B cell (primary cell): ENCODE data around the gene ASPG. TPM values are rescaled to one million over a fixed set of nuclear protein-coding genes. Genes with fewer than 3 reads are reported as not detected.

Experiments used
- ATAC-seq: fragments of 200-7000 bp; cut with Tn5 transposase; one replicate; pipeline ENCODE4 v1.10.0; 2021; ENCODE audit warnings: low read depth, mild to moderate bottlenecking, moderate number of reproducible peaks, moderate library complexity
- CTCF ChIA-PET: fragments of 350-600 bp; sonication (Branson Sonifier 250); formaldehyde crosslinking; loops from one replicate; lab custom pipeline; 2021; ENCODE audit warnings: antibody characterized with exemption, inconsistent platforms; lab: Charles Lee
- POLR2A ChIA-PET: fragments of 350-600 bp; sonication (Branson Sonifier 250); formaldehyde crosslinking; loops from one replicate; lab custom pipeline; 2021; ENCODE audit warnings: antibody characterized with exemption; lab: Charles Lee
- DNase-seq: peaks from one replicate; pipeline ENCODE4 v3.0.0; 2013
- H2AFZ ChIP-seq: 2 replicates; pipeline ENCODE4 v1.6.1; 2012; ENCODE audit warnings: mild to moderate bottlenecking, low read depth, low read length; ENCODE audit not compliant: insufficient read depth, poor library complexity, severe bottlenecking
- H3K27ac ChIP-seq, 2 donors: 1 replicate in 1 of 2; 2 replicates in 1 of 2; pipeline ENCODE4 v1.5.1; 2012 to 2013; ENCODE audit warnings: low read length in 2 of 2, mild to moderate bottlenecking in 2 of 2, moderate library complexity in 1 of 2
- H3K27me3 ChIP-seq, 4 experiments: fragments of 200-600 bp in 1 of 4; sonication (generic) in 1 of 4; replicated peaks in 1 of 4; 1 replicate in 2 of 4; 2 replicates in 2 of 4; pipeline versions ENCODE4 v1.6.1 to v1.7.0; 2013 to 2016; ENCODE audit warnings: low read length in 3 of 4, mild to moderate bottlenecking in 2 of 4, mixed read lengths in 1 of 4, moderate library complexity in 1 of 4; ENCODE audit not compliant: insufficient read depth in 4 of 4, control insufficient read depth in 3 of 4; ENCODE audit errors: control extremely low read depth in 1 of 4
- H3K36me3 ChIP-seq, 2 experiments: replicated peaks in 1 of 2; 1 replicate in 1 of 2; 2 replicates in 1 of 2; pipeline versions ENCODE4 v1.6.1 to v1.7.1; 2013; ENCODE audit warnings: low read length in 1 of 2; ENCODE audit not compliant: insufficient read depth in 2 of 2, control insufficient read depth in 1 of 2; ENCODE audit errors: control extremely low read depth in 1 of 2, extremely low read depth in 1 of 2
- H3K4me1 ChIP-seq, 2 donors: fragments of 200-600 bp in 1 of 2; sonication (generic) in 1 of 2; 1 replicate in 1 of 2; 2 replicates in 1 of 2; pipeline versions ENCODE4 v1.5.1 to v1.6.1; 2013 to 2017; ENCODE audit warnings: low read length in 2 of 2; ENCODE audit not compliant: control insufficient read depth in 2 of 2, insufficient read depth in 2 of 2
- H3K4me2 ChIP-seq: replicated peaks from 2 replicates; pipeline ENCODE3; 2012; ENCODE audit warnings: mild to moderate bottlenecking, low read depth, low read length; ENCODE audit not compliant: poor library complexity, severe bottlenecking
- H3K4me3 ChIP-seq, 5 experiments: fragments of 200-600 bp in 1 of 5; sonication (generic) in 1 of 5; 1 replicate in 3 of 5; 2 replicates in 2 of 5; pipeline versions ENCODE4 v1.5.1 to v1.7.0; 2011 to 2016; ENCODE audit warnings: low read length in 4 of 5, mild to moderate bottlenecking in 4 of 5, low read depth in 2 of 5, control low read depth in 1 of 5, moderate library complexity in 1 of 5; ENCODE audit not compliant: insufficient read depth in 1 of 5; ENCODE audit errors: control extremely low read depth in 1 of 5, extremely low read depth in 1 of 5
- H3K79me2 ChIP-seq: fragments of 200-600 bp; sonication (generic); one replicate; pipeline ENCODE4 v1.6.0; 2016; ENCODE audit warnings: low read length; ENCODE audit not compliant: control insufficient read depth, insufficient read depth
- H3K9ac ChIP-seq: fragments of 200-600 bp; sonication (generic); 2 replicates; pipeline ENCODE4 v1.6.1; 2017; ENCODE audit warnings: mild to moderate bottlenecking, low read length, moderate library complexity
- H3K9me3 ChIP-seq, 3 donors: one replicate each; pipeline versions ENCODE4 v1.6.1 to v1.7.1; 2013; ENCODE audit warnings: low read length in 2 of 3; ENCODE audit not compliant: control insufficient read depth in 2 of 3, insufficient read depth in 1 of 3; ENCODE audit errors: control extremely low read depth in 1 of 3
- H4K20me1 ChIP-seq: 2 replicates; pipeline ENCODE4 v1.6.0; 2012; ENCODE audit warnings: mild to moderate bottlenecking, low read length; ENCODE audit not compliant: insufficient read depth, control insufficient read depth, poor library complexity, severe bottlenecking
- H3K27ac Mint-ChIP-seq: one replicate; pipeline ENCODE4 v1.8.0; 2021; ENCODE audit warnings: mixed read lengths
- H3K27me3 Mint-ChIP-seq: one replicate; pipeline ENCODE4 v1.8.0; 2021; ENCODE audit warnings: mixed read lengths
- H3K4me1 Mint-ChIP-seq: one replicate; pipeline ENCODE4 v1.8.0; 2021; ENCODE audit warnings: mixed read lengths
- H3K4me3 Mint-ChIP-seq: one replicate; pipeline ENCODE4 v1.8.0; 2021; ENCODE audit warnings: mixed read lengths
- H3K9me3 Mint-ChIP-seq: one replicate; pipeline ENCODE4 v1.8.0; 2022; ENCODE audit warnings: mixed read lengths; ENCODE audit not compliant: insufficient read depth
- EZH2 ChIP-seq: IDR thresholded peaks from 2 replicates; pipeline ENCODE4 v1.6.1; 2012; ENCODE audit warnings: borderline replicate concordance, low read depth, mild to moderate bottlenecking, moderate library complexity, low read length; ENCODE audit not compliant: insufficient read depth, poor library complexity, severe bottlenecking
- WGBS: methylation state at CpG from one replicate; pipeline ENCODE4 v1.1.5; 2013; ENCODE audit warnings: missing lambda C conversion rate; ENCODE audit not compliant: insufficient coverage; 5-methylcytosine and 5-hydroxymethylcytosine counted together
- intact Hi-C: fragments of 100-400 bp; cut with micrococcal nuclease; formaldehyde crosslinking; loops from one replicate; pipeline ENCODE4 v1.10.0; 2022
- polyA plus RNA-seq: library from polyadenylated mRNA; depleted of rRNA; stranded (reverse); fragments of >200 nt; gene quantifications from 2 replicates; pipeline ENCODE4 v1.2.3, GENCODE V29; 2012
- total RNA-seq, 2 donors: library from RNA; stranded (reverse); fragments of 120-200 nt in 1 of 2; gene quantifications; 1 replicate in 1 of 2; 2 replicates in 1 of 2; pipeline versions ENCODE4 v1.2.3 to v1.2.4, GENCODE V29; 2013 to 2022
- TF ChIP-seq, protein P1 (sequence below): fragments of 200-600 bp; IDR thresholded peaks from one replicate; pipeline ENCODE4 v1.8.0; 2022; ENCODE audit warnings: antibody characterized with exemption, mild to moderate bottlenecking

The ASPG gene
- total and polyA plus RNA-seq, 2 donors (not counting 1 experiment from before 2014, with no cell fraction given): not detected

DNA sequence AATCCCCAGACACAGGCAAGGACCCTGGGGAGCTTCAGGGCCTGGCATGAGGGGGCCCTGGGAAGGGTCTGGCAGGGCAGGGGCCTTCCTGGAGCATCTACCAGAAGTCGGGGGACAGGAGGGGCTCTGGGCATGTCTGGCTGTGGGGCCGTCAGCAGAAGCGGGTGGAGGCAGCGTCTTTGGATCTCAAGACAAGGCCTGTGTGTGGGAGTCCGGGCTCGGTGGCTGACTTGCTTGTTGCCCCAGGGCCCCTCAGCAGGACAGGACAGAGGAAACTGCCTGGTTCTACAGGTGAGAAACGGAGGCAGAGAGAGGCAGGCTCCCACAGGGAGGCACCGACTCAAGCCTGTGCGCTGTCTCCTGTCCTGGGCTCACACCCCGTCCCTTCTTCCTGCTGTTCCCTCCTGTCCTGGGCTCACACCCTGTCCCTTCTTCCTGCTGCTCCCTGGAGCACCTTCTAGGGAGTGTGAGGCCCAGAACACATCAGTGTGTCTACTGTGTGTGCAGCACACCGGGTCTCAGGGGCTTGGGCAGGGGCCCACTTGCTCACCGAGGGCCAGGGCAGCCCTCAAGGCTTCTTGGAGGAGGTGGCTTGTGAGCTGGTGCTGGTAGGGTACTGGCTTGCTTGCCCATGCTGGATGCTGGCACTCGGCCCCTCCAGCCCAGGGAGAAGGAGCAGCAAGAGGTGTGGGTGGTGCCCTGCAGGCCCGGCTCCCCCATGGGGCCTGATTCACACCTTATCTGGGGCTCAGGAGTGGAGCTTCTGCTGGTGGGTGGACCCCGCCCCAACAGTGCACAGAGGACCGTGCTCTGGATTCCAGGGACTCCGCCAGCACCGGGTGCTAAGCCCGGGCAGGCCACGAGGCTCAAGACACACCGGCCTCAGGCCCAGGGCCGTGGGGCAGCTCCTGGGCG lies 14.9 kb downstream of the ASPG start:
- H3K9ac ChIP-seq: no peak overlapping the region
- intact Hi-C loops: no loop called here
- Mint-ChIP-seq H3K27me3 (peaks cover 3% of the 10 kb centered on the region), H3K4me1 (peaks cover 2% of the 10 kb centered on the region), H3K4me3 (no peak overlapping the region), H3K27ac (no peak overlapping the region), H3K9me3 (no peaks in the 10 kb centered on the region)
- no peak overlapping the region for H2AFZ ChIP-seq
- 81% methylated on average over 22 of the region's 23 CpGs for WGBS
- H4K20me1 ChIP-seq: no peaks in the 10 kb centered on the region
- ChIA-PET POLR2A (no interaction called here), CTCF (no interaction called here)
- H3K27ac ChIP-seq: no peak overlapping the region
- H3K27me3 ChIP-seq: no peaks in the 10 kb centered on the region
- no peak overlapping the region for H3K4me3 ChIP-seq
- no peak for DNase-seq
- TF ChIP-seq, protein P1, sequence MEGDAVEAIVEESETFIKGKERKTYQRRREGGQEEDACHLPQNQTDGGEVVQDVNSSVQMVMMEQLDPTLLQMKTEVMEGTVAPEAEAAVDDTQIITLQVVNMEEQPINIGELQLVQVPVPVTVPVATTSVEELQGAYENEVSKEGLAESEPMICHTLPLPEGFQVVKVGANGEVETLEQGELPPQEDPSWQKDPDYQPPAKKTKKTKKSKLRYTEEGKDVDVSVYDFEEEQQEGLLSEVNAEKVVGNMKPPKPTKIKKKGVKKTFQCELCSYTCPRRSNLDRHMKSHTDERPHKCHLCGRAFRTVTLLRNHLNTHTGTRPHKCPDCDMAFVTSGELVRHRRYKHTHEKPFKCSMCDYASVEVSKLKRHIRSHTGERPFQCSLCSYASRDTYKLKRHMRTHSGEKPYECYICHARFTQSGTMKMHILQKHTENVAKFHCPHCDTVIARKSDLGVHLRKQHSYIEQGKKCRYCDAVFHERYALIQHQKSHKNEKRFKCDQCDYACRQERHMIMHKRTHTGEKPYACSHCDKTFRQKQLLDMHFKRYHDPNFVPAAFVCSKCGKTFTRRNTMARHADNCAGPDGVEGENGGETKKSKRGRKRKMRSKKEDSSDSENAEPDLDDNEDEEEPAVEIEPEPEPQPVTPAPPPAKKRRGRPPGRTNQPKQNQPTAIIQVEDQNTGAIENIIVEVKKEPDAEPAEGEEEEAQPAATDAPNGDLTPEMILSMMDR: no peak
- no peak for TF ChIP-seq EZH2
- no peaks in the 10 kb centered on the region for H3K36me3 ChIP-seq
- ATAC-seq: no peak
- no peaks in the 10 kb centered on the region for H3K4me1 ChIP-seq
- no peaks in the 10 kb centered on the region for H3K9me3 ChIP-seq
- no peak overlapping the region for H3K4me2 ChIP-seq
- H3K79me2 ChIP-seq: no peaks in the 10 kb centered on the region

DNA sequence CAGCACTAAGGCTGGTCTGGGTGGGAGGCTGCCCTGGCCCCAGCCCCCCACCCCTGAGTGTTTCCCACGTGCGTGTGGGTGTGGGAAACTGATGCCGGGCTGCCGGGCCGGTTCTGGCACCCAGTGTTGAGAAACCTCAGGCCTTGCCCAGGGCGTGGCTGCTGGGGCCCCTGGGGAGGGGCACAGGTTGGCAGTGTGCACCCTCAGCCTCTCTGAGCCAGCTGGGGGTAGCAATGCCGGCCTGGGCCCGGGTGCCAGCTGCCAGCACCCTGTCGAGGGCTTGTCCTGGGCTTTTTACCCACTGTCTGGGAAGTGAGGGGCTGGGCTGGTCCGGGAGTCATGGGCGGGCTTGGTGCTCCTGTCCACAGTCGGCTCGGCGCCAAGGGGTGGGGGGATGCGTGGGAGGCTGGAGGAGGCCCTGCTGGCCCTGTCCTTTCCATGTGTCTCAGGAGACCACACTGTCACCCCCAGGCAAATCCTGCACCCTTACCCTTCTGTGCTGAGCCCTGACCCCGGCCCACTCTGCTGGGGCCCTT lies 15.7 kb downstream of the ASPG start:
- H3K9me3 ChIP-seq: no peaks in the 10 kb centered on the region
- H3K79me2 ChIP-seq: no peaks in the 10 kb centered on the region
- no peaks in the 10 kb centered on the region for H4K20me1 ChIP-seq
- CTCF ChIA-PET: no interaction called here
- intact Hi-C loops: no loop called here
- Mint-ChIP-seq H3K4me1 (no peaks in the 10 kb centered on the region), H3K27ac (no peak overlapping the region), H3K4me3 (no peak overlapping the region), H3K9me3 (no peaks in the 10 kb centered on the region), H3K27me3 (no peaks in the 10 kb centered on the region)
- ATAC-seq (no peak), DNase-seq (no peak)
- H3K9ac ChIP-seq: no peak overlapping the region
- no peaks in the 10 kb centered on the region for H3K4me1 ChIP-seq
- H3K4me3 ChIP-seq: no peak overlapping the region
- no peak overlapping the region for H2AFZ ChIP-seq
- POLR2A ChIA-PET: no interaction called here
- 83% methylated on average over 10 of the region's 16 CpGs for WGBS
- TF ChIP-seq, protein P1: no peak
- no peak for TF ChIP-seq EZH2
- no peaks in the 10 kb centered on the region for H3K27me3 ChIP-seq
- H3K36me3 ChIP-seq: no peaks in the 10 kb centered on the region
- no peak overlapping the region for H3K27ac ChIP-seq
- no peak overlapping the region for H3K4me2 ChIP-seq
